Neural cell (in vitro differentiated cells): ENCODE data around the gene FPGS.

Experiments used
- EP300 ChIP-seq: fragments of 450-650 bp; conservative IDR thresholded peaks from 2 replicates; pipeline ENCODE4 v1.6.1; 2014; ENCODE audit warnings: antibody characterized with exemption, mild to moderate bottlenecking, moderate library complexity; ENCODE audit not compliant: poor library complexity, severe bottlenecking
- MXI1 ChIP-seq: fragments of 450-650 bp; conservative IDR thresholded peaks from 2 replicates; pipeline ENCODE4 v1.6.1; 2014; ENCODE audit warnings: antibody characterized with exemption, mild to moderate bottlenecking; ENCODE audit not compliant: poor library complexity, severe bottlenecking
- POLR2AphosphoS5 ChIP-seq: IDR thresholded peaks from 2 replicates; pipeline ENCODE4 v1.6.1; 2012
- RAD21 ChIP-seq: fragments of 450-650 bp; conservative IDR thresholded peaks from 2 replicates; pipeline ENCODE4 v1.6.1; 2014; ENCODE audit warnings: antibody characterized with exemption, mild to moderate bottlenecking, moderate library complexity
- TAF1 ChIP-seq: IDR thresholded peaks from 2 replicates; pipeline ENCODE4 v1.6.1; 2012; ENCODE audit warnings: low read depth
- TF ChIP-seq, protein P1 (sequence below): fragments of 450-650 bp; IDR thresholded peaks from 2 replicates; pipeline ENCODE4 v1.5.1; 2014; ENCODE audit warnings: antibody characterized with exemption, mild to moderate bottlenecking, moderate library complexity; ENCODE audit not compliant: poor library complexity, severe bottlenecking

DNA sequence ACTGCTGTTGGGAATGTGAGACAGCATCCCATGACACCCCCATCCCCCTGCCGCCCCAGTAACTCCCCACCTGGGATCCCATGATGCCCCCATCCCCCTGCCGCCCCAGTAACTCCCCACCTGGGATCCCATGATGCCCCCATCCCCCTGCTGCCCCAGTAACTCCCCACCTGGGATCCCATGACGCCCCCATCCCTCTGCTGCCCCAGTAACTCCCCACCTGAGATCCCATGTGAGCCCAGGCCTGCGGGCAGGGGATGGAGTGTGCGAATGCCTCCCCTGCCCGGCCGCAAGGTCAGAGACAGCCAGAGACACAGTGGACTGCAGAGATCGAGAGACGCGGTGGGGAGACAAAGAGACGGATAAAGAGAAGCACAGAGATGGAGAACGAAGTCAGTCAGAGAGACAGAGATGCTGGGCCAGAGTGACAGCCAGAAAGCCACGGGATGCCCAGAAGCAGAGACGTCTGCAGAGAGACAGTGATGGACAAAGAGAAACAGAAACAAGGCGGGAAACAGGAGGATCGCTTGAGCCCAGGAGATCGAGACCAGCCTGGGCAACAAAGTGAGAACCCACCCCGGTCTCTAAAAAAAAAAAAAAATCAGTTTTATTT, 25.2 kb upstream of the FPGS start:
- TF ChIP-seq RAD21 (no peak), POLR2AphosphoS5 (no peak), TAF1 (no peak), EP300 (no peak), MXI1 (no peak)
- TF ChIP-seq, protein P1, sequence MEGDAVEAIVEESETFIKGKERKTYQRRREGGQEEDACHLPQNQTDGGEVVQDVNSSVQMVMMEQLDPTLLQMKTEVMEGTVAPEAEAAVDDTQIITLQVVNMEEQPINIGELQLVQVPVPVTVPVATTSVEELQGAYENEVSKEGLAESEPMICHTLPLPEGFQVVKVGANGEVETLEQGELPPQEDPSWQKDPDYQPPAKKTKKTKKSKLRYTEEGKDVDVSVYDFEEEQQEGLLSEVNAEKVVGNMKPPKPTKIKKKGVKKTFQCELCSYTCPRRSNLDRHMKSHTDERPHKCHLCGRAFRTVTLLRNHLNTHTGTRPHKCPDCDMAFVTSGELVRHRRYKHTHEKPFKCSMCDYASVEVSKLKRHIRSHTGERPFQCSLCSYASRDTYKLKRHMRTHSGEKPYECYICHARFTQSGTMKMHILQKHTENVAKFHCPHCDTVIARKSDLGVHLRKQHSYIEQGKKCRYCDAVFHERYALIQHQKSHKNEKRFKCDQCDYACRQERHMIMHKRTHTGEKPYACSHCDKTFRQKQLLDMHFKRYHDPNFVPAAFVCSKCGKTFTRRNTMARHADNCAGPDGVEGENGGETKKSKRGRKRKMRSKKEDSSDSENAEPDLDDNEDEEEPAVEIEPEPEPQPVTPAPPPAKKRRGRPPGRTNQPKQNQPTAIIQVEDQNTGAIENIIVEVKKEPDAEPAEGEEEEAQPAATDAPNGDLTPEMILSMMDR = no peak
